Epithelial cell of prostate (primary cell): Measurements from ENCODE around the gene ZDHHC22.

Experiments used
- DNase-seq: peaks from one replicate; pipeline ENCODE4 v3.0.0-alpha.2; 2011; ENCODE audit warnings: low read depth, low spot score
- H3K27ac ChIP-seq: fragments of 450-650 bp; 2 replicates; pipeline ENCODE4 v1.5.1; 2017; ENCODE audit warnings: mild to moderate bottlenecking

Gene ZDHHC22

GRCh38 chr14:77158175-77158881 lies 16.7 kb upstream of the ZDHHC22 start:
- H3K27ac ChIP-seq = no peak overlapping the region
- no peak for DNase-seq

GRCh38 chr14:77157740-77158139 lies 16.1 kb upstream of the ZDHHC22 start:
- no peak for DNase-seq
- H3K27ac ChIP-seq = no peak overlapping the region

- DNase-seq = no peak
- H3K27ac ChIP-seq = no peak overlapping the region
Observed at GRCh38 chr14:77155083-77155482, 13.5 kb upstream of the ZDHHC22 start.

DNA sequence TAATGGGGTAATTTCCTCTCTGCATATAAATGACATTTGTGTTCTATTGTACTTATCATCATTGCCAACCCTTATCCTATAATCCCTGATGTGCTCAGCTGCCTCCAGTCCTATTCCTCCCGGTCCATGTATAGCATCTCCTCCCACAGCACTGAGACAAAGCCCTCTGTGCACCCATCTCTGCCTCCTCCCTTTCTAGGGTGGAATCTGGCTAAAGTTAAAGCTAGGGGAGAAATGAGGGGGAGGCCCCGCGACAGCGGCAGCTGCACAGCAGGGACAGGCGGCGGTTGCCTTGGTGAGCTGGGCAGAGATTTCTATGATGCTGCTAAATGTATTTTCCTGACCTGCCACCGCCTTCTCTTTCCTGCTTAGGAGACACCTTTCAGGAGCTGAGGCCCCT lies 12.8 kb upstream of the ZDHHC22 start:
- no peak for DNase-seq

DNA sequence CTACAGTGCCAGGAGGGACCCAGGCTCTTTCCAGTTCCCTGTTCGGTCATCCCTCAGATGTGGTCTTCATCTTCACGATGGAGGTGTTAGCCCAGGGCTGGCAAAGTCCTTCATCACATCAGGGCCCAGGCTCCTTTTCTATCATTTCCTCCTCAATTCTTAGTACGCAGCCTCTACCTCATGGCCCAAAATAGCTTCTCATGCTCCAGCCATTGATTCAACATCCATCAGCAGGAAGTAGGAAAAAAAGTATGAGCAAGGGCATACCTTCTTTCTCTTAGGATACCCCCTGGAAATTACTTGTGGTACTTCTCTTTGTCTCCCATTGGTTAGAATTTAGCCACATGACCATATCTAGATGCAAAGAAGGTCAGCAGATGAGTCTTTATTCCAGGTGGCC lies 12.2 kb upstream of the ZDHHC22 start:
- no peak for DNase-seq

More for the DNA sequence above, 12.8 kb upstream of the ZDHHC22 start:
- no peak overlapping the region for H3K27ac ChIP-seq

DNA sequence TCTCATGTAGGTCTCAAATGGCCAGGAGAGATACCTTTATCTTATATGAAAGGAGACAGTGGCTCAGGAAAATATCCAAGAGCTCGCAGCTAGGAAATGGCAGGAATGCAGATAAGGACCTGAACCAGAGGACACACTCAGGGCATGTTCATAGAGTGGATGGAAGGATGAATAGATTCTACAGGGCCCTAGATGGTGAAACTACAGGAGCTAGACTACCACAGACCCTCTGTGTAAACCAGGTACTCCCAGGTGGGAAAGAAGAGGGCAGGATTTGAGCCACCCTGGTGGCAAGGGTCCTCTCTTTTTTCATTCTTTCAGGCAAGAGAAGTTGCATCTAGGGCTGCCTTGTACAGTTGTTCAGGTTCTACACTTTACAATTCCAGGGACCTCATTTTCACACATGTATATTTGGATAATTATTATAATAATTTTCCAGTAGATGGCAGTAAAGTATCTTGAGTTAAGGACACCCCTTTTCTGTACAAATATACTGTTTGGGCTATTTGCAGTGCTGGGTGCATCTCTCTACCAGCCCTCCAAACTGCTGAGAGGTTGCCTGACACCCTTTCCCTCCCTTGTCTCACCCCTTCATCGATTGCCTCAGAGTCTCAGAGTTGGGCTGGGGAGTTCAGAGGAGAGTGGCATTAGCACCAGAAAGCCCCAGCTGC lies 10.5 kb upstream of the ZDHHC22 start:
- no peak for DNase-seq
- H3K27ac ChIP-seq = no peak overlapping the region

More for the DNA sequence above, 12.2 kb upstream of the ZDHHC22 start:
- H3K27ac ChIP-seq = no peak overlapping the region

- no peak for DNase-seq
- H3K27ac ChIP-seq = no peak overlapping the region
Observed at GRCh38 chr14:77151245-77151644, 9.7 kb upstream of the ZDHHC22 start.

DNA sequence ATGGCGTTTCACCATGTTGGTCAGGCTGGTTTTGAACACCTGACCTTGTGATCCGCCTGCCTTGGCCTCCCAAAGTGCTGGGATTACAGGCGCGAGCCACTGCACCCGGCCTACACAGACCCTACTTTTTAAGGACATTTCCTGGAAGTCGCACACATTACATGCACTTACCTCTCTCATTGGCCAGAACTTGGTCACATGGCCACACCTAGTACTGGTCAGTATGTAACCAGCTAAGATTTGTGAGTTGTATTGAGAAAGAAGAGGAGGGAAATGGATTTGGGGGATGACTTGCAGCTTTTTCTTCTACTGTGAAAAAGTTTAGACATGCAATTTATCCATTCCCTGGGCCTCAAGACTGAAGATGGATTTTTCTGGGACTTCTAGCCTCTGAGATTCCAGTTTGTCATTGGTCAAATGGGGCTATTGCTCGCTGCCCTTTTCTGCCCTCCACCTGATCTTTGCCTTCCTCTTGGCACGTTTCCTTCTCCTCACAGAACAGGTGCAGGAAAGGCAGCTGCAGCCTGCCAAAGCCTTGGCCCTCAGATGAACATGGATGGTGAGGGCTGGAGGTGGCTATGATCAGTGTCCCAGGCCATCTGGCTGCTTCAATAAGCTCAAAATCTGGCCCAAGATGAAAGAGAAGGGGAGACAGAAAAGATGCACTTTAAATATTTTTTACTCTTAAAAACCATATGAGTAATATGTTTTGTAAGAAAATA lies 7.1 kb upstream of the ZDHHC22 start:
- H3K27ac ChIP-seq = no peak overlapping the region
- no peak for DNase-seq

GRCh38 chr14:77145975-77146740 lies 4.6 kb upstream of the ZDHHC22 start:
- DNase-seq = no peak

DNA sequence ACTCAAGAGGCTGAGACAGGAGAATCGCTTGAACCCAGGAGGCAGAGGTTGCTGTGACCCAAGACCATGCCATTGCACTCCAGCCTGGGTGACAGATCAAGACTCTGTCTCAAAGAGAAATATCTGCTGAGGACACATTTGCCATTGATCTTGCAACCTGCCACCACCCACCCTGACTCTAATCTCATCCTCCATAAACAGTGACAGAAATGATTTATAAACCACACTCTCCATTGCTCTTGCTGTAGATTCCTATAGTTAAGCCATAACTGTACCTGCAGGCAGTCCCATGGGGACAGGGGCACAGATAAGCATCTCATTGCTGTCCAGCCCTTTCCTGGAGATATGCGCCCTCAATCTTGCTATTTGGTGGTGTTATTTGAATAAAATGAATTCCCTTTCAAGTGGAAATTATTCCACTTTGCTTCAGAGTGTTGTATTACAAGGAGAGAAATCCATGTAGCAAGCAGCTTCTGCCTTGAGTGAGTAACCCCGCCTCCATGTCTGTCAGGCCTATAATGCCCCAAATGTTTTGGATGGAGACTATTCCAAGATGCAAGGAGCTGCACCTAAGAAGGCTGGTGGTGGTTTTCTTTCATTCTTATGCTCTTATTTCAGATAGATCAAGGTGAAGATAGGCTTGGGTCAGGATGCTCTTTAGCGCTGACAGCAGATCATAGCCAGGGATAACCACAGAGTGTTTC lies 3.0 kb upstream of the ZDHHC22 start:
- DNase-seq = no peak

More at GRCh38 chr14:77145975-77146740, 4.6 kb upstream of the ZDHHC22 start:
- H3K27ac ChIP-seq = no peak overlapping the region

GRCh38 chr14:77143071-77143470 lies 1.5 kb upstream of the ZDHHC22 start:
- DNase-seq = no peak
- no peak overlapping the region for H3K27ac ChIP-seq

More for the DNA sequence above, 3.0 kb upstream of the ZDHHC22 start:
- H3K27ac ChIP-seq = no peak overlapping the region

GRCh38 chr14:77142005-77142800 lies 612 bp upstream of the ZDHHC22 start:
- DNase-seq = no peak
- no peak overlapping the region for H3K27ac ChIP-seq

GRCh38 chr14:77140359-77141213 lies 1.0 kb downstream of the ZDHHC22 start:
- DNase-seq = no peak
- H3K27ac ChIP-seq = no peak overlapping the region

- no peak overlapping the region for H3K27ac ChIP-seq
- no peak for DNase-seq
Observed at GRCh38 chr14:77139540-77140358, 1.8 kb downstream of the ZDHHC22 start.

- DNase-seq = no peak
- no peak overlapping the region for H3K27ac ChIP-seq
Observed at GRCh38 chr14:77139022-77139421, 2.6 kb downstream of the ZDHHC22 start.

DNA sequence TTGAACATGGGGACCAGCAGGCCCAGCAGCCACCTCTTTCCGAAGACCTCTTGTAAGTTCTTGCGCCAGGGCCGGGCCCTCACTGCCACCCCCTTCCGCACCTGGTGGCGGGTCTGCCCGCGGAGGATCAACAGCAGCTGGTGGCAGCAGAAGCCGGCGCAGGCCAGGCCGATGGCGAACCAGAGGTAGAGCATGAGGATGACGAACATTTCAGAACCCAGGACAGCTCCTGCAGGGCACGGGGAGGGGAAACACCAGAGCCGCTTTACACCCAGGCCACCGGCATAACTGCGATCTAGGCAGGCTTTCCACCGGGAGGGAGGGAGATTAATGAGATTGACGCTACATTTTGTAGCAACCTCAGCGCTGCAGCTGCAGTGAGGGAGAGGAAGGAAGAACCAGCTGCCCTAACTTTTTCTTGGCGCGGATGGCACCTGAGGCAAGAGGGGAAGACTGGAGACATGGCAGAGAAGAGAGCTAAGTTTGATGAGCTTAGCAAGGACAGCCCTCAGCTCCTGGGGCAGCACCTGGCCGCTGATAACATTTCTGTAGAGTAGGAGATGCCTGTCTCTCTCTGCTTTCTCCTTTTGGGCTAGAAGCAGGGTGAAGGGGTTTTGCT lies 7.8 kb downstream of the ZDHHC22 start:
- no peak overlapping the region for H3K27ac ChIP-seq
- no peak for DNase-seq
